Activated CD4-positive, alpha-beta T cell treated with anti-CD3 and anti-CD28 coated beads, Interleukin-2, Interleukin-6, amounts not matched to agents 100 ng/mL and 50 ng/mL, durations not matched to agents 16 hours and 8 hours (primary cell): Measurements from ENCODE around the gene DGCR2.
"Not testable (repeated sequence)": the region's sequence is repeated elsewhere in the genome, so short reads cannot be mapped to it uniquely, and the experiment has no call there.

Source experiments
- DNase-seq: peaks from one replicate; pipeline ENCODE4 v3.0.0-alpha.2; 2020

Gene DGCR2

GRCh38 chr22:19105867-19106802 lies 16.1 kb downstream of the DGCR2 start:
- peak; percentile 42 for DNase-seq

- DNase-seq: no peak
Observed at GRCh38 chr22:19105456-19105855, 16.8 kb downstream of the DGCR2 start.

DNA sequence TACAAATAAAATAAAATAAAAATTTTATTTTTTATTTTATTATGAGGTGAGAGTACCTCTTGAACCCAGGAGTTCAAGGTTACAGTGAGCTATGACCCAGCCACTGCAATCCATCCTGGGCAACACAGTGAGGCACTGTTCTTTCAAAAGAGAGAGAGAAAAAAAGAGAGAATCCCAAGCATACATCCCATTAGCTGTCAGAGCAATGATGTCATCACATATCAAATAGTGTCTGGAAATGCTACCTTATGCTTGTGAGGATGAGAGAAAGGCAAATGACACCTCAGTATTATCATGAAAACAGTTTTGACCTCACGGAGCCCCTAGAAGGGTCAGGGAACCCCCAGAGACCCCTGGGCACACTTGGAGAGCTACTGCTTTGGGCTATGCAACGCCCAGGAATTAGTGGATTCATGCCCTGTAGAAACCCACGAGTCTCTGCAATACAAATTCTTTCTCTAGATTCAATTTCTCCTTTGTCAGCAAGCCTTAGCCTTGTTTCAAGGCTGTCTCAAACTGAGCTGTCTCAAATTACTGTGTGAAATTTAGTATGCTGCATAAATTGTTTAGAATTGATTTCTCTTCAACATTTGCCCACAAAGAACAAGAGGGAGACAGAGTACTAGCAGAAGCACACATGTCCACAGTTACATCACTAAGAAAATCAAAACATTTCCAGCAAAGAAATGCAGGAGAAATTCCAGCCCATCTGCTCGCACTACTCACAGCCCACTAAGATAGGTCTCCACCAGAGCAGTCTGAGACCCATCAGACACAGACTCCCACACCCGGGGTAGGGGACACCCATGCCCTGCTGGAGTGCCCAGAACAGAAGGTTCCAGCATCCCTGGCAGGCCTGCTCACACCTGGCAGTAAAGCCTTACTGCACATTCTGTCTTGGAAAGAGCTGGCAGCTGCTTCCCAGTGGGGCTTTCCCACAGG lies 18.1 kb downstream of the DGCR2 start:
- DNase-seq: no peak

DNA sequence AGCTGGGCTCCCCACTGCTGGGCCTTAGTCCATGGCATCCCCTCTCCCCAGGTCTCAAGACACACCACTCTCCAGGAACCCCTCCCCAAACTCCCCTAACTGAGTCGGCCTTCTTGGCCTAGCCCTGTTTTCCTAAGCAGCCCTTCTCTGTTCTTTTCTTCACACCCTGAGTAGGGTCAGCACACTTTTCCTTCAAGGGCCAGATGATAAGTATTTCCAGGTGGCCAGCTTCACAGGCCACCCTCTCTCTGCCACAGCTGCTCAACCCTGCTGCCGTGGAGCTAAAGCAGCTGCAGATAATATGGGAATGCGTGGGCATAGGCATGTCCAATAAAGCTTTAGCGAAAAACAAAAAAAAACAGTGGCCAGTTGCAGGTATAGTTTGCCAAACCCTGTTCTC lies 24.1 kb downstream of the DGCR2 start:
- DNase-seq: no peak

DNA sequence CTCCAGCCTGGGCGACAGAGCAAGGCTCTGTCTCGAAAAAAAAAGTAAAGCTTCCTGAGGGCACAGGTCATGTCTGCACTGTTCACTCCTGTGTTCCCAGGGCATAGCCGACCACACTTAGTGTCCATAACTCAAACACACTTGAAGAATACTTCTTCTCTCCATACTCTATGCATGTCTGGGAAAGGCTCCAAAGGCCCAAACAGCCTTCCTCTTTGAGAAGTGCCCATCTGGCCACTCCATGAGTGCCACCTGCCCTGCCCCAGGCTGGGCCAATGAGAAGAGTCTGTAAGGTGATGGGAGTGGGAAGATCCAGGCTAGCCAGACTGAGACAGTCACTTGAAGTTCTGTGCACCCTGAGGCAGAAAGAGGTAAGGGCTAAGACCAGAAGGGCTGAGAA lies 24.7 kb downstream of the DGCR2 start:
- DNase-seq: no peak

DNA sequence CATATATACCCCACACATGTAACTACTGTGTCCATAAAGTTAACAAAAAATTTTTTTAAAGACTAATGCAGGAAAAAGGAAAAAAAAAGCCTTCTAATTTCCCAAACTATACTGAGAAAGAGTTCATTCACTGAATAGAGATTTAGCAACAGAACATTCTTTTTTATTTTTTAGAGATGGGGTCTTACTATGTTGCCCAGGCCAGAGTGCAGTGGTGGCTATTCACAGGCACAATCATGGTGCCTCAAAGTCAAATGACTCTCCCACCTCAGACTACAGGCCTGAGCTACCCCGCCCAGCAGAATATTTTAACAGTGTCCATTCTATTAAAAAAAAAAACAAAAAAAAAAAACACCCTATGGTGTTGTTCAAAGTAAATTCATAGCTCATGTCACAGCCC lies 25.7 kb downstream of the DGCR2 start:
- no peak for DNase-seq

GRCh38 chr22:19094393-19094997 lies 27.7 kb downstream of the DGCR2 start:
- no peak for DNase-seq

GRCh38 chr22:19092725-19093124 lies 29.5 kb downstream of the DGCR2 start:
- DNase-seq: no peak

GRCh38 chr22:19090586-19091127 lies 31.6 kb downstream of the DGCR2 start:
- DNase-seq: no peak

DNA sequence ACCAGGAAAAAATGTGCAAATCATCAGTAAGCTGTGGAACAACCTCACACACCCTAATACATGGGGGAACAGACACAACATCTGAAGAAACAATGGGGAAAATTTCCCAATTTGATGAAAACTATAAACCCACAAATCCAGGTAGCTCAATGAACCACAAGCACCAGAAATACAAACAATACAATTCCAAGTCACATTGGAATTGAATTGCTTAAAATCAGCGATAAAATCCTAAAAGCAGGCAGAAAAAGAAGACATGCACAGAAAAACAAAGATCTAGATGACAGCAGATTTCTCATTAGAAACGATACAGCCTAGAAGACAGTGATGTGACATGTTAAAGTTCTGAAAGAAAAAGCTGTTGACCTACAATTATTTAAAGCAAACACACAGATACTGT lies 32.0 kb downstream of the DGCR2 start:
- no peak for DNase-seq

- DNase-seq: no peak
Observed at GRCh38 chr22:19088866-19089595, 33.2 kb downstream of the DGCR2 start.

GRCh38 chr22:19086896-19087295 lies 35.3 kb downstream of the DGCR2 start:
- DNase-seq: no peak

- DNase-seq: no peak
Observed at GRCh38 chr22:19086417-19086816, 35.8 kb downstream of the DGCR2 start.

GRCh38 chr22:19085233-19085718 lies 36.9 kb downstream of the DGCR2 start:
- DNase-seq: no peak

- not testable (repeated sequence) for DNase-seq
Observed at GRCh38 chr22:19084586-19084985, 37.6 kb downstream of the DGCR2 start.

- not testable (repeated sequence) for DNase-seq
Observed at GRCh38 chr22:19084126-19084525, 38.1 kb downstream of the DGCR2 start.

- no peak for DNase-seq
Observed at GRCh38 chr22:19082793-19083192, 39.4 kb downstream of the DGCR2 start.

GRCh38 chr22:19082101-19082500 lies 40.1 kb downstream of the DGCR2 start:
- DNase-seq: no peak

GRCh38 chr22:19081351-19081750 lies 40.9 kb downstream of the DGCR2 start:
- DNase-seq: no peak

DNA sequence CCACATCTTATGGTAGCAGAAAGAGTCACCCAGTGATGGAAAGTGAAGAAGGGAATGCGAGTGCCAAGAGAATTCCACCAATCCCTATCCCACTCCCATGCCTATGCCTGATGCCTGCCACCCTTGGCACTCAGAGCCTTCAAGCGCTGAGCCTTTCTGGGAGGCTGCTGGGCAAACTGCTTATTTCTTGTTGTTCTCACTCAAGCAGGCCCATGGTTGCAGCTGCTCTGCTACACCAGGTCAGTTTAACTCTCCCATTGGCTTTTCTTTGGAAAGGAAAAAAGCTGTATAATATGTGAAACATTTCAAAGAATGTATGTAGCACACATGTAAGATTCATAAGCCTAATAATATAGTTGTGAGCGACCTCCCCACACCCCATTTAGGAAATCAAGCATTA lies 41.4 kb downstream of the DGCR2 start:
- DNase-seq: no peak

- no peak for DNase-seq
Observed at GRCh38 chr22:19079691-19080090, 42.5 kb downstream of the DGCR2 start.

GRCh38 chr22:19075404-19075803 lies 46.8 kb downstream of the DGCR2 start:
- no peak for DNase-seq
